Activated T-cell treated with anti-CD3 and anti-CD28 coated beads, Interleukin-2, amount 50 U/mL, for 24 hours (primary cell): ENCODE data around the gene NARS2.

ENCODE experiments used
- DNase-seq: peaks from one replicate; pipeline ENCODE4 v3.0.0-alpha.2; 2020
- H3K27ac Mint-ChIP-seq: 2 replicates; pipeline ENCODE4 v1.8.0; 2020; ENCODE audit warnings: mild to moderate bottlenecking, mixed read lengths
- H3K27me3 Mint-ChIP-seq: 2 replicates; pipeline ENCODE4 v1.8.0; 2020; ENCODE audit warnings: mixed read lengths
- H3K36me3 Mint-ChIP-seq: 2 replicates; pipeline ENCODE4 v1.8.0; 2020; ENCODE audit warnings: low read depth, mixed read lengths
- H3K4me1 Mint-ChIP-seq: 2 replicates; pipeline ENCODE4 v1.8.0; 2020; ENCODE audit warnings: low read depth, mixed read lengths
- H3K4me3 Mint-ChIP-seq: 2 replicates; pipeline ENCODE4 v1.8.0; 2020; ENCODE audit warnings: mild to moderate bottlenecking, moderate library complexity, mixed read lengths
- H3K9me3 Mint-ChIP-seq: 2 replicates; pipeline ENCODE4 v1.8.0; 2020; ENCODE audit warnings: mixed read lengths

NARS2 gene

GRCh38 chr11:78402847-78403246, 171.8 kb downstream of the NARS2 start:
- Mint-ChIP-seq H3K4me1 (no peaks in the 10 kb centered on the region), H3K27me3 (peaks cover 3% of the 10 kb centered on the region), H3K9me3 (no peaks in the 10 kb centered on the region), H3K27ac (no peak overlapping the region), H3K36me3 (no peaks in the 10 kb centered on the region), H3K4me3 (no peak overlapping the region)
- no peak for DNase-seq

- Mint-ChIP-seq H3K36me3 (no peaks in the 10 kb centered on the region), H3K4me1 (peaks cover 4% of the 10 kb centered on the region), H3K27ac (no peak overlapping the region), H3K4me3 (no peak overlapping the region), H3K9me3 (no peaks in the 10 kb centered on the region), H3K27me3 (no peaks in the 10 kb centered on the region)
- no peak for DNase-seq
These were observed 174.0 kb downstream of the NARS2 start for GRCh38 chr11:78400702-78401101.

GRCh38 chr11:78400116-78400515, 174.5 kb downstream of the NARS2 start:
- DNase-seq: no peak
- Mint-ChIP-seq H3K9me3 (no peaks in the 10 kb centered on the region), H3K4me1 (peaks cover 4% of the 10 kb centered on the region), H3K36me3 (no peaks in the 10 kb centered on the region), H3K27ac (no peak overlapping the region), H3K4me3 (no peak overlapping the region), H3K27me3 (no peaks in the 10 kb centered on the region)

- no peak overlapping the region for H3K4me3 Mint-ChIP-seq
- H3K27me3 Mint-ChIP-seq: no peaks in the 10 kb centered on the region
- no peaks in the 10 kb centered on the region for H3K9me3 Mint-ChIP-seq
- no peaks in the 10 kb centered on the region for H3K36me3 Mint-ChIP-seq
- H3K27ac Mint-ChIP-seq: no peak overlapping the region
- H3K4me1 Mint-ChIP-seq: peaks cover 4% of the 10 kb centered on the region
- DNase-seq: no peak
These were observed 175.5 kb downstream of the NARS2 start for GRCh38 chr11:78399136-78399535.

- H3K36me3 Mint-ChIP-seq: no peaks in the 10 kb centered on the region
- H3K4me1 Mint-ChIP-seq: peaks cover 4% of the 10 kb centered on the region
- no peaks in the 10 kb centered on the region for H3K27me3 Mint-ChIP-seq
- no peak for DNase-seq
- H3K9me3 Mint-ChIP-seq: no peaks in the 10 kb centered on the region
- H3K27ac Mint-ChIP-seq: no peak overlapping the region
- H3K4me3 Mint-ChIP-seq: no peak overlapping the region
These were observed 175.9 kb downstream of the NARS2 start for GRCh38 chr11:78398715-78399114.

GRCh38 chr11:78397398-78397797, 177.3 kb downstream of the NARS2 start:
- H3K9me3 Mint-ChIP-seq: no peaks in the 10 kb centered on the region
- H3K27me3 Mint-ChIP-seq: no peaks in the 10 kb centered on the region
- no peak overlapping the region for H3K4me3 Mint-ChIP-seq
- peaks cover 4% of the 10 kb centered on the region for H3K4me1 Mint-ChIP-seq
- no peak overlapping the region for H3K27ac Mint-ChIP-seq
- H3K36me3 Mint-ChIP-seq: no peaks in the 10 kb centered on the region
- DNase-seq: no peak

GRCh38 chr11:78395597-78395996, 179.1 kb downstream of the NARS2 start:
- Mint-ChIP-seq H3K36me3 (no peaks in the 10 kb centered on the region), H3K4me3 (no peak overlapping the region), H3K4me1 (peaks cover 4% of the 10 kb centered on the region), H3K9me3 (no peaks in the 10 kb centered on the region), H3K27ac (no peak overlapping the region), H3K27me3 (no peaks in the 10 kb centered on the region)
- DNase-seq: no peak

- no peaks in the 10 kb centered on the region for H3K36me3 Mint-ChIP-seq
- no peaks in the 10 kb centered on the region for H3K9me3 Mint-ChIP-seq
- no peak for DNase-seq
- peaks cover 4% of the 10 kb centered on the region for H3K4me1 Mint-ChIP-seq
- H3K4me3 Mint-ChIP-seq: no peak overlapping the region
- no peak overlapping the region for H3K27ac Mint-ChIP-seq
- no peaks in the 10 kb centered on the region for H3K27me3 Mint-ChIP-seq
These were observed 181.8 kb downstream of the NARS2 start for GRCh38 chr11:78392854-78393253.

GRCh38 chr11:78391424-78391823, 183.2 kb downstream of the NARS2 start:
- no peak overlapping the region for H3K4me3 Mint-ChIP-seq
- H3K9me3 Mint-ChIP-seq: no peaks in the 10 kb centered on the region
- no peak overlapping the region for H3K27ac Mint-ChIP-seq
- H3K4me1 Mint-ChIP-seq: no peaks in the 10 kb centered on the region
- no peaks in the 10 kb centered on the region for H3K27me3 Mint-ChIP-seq
- no peak for DNase-seq
- H3K36me3 Mint-ChIP-seq: no peaks in the 10 kb centered on the region

GRCh38 chr11:78390809-78391208, 183.9 kb downstream of the NARS2 start:
- Mint-ChIP-seq H3K27me3 (no peaks in the 10 kb centered on the region), H3K4me3 (no peak overlapping the region), H3K36me3 (no peaks in the 10 kb centered on the region), H3K4me1 (no peaks in the 10 kb centered on the region), H3K9me3 (no peaks in the 10 kb centered on the region), H3K27ac (no peak overlapping the region)
- DNase-seq: no peak

- peaks cover 9% of the 10 kb centered on the region for H3K36me3 Mint-ChIP-seq
- no peaks in the 10 kb centered on the region for H3K27me3 Mint-ChIP-seq
- no peaks in the 10 kb centered on the region for H3K4me1 Mint-ChIP-seq
- DNase-seq: no peak
- H3K9me3 Mint-ChIP-seq: peaks cover 18% of the 10 kb centered on the region
- H3K4me3 Mint-ChIP-seq: no peak overlapping the region
- no peak overlapping the region for H3K27ac Mint-ChIP-seq
These were observed 188.3 kb downstream of the NARS2 start for GRCh38 chr11:78386215-78386941.
